ENCODE data around the gene VPS26C. TPM values are rescaled to one million over a fixed set of nuclear protein-coding genes. Genes with fewer than 3 reads are reported as not detected.

Gene VPS26C
- total and polyA plus RNA-seq, 2 of the 13 experiments (the other 11 are each of a cell fraction or from before 2014, with no cell fraction given), result 30.3 to 39.7 TPM

GRCh38 chr21:37257967-37258877 is 8.9 kb downstream of the VPS26C start (continued):
- TF ChIP-seq UBTF (CRISPR knock-in tag; IDR thresholded peaks at IDR 0.05), result peak; percentile 57
- peak; percentile 15; the same call in 1 of the 2 replicates for TF ChIP-seq NCOA2 (CRISPR knock-in tag; IDR thresholded peaks at IDR 0.05)
- peak; percentile 94 for TF ChIP-seq BORCS8-MEF2B (CRISPR knock-in tag; IDR thresholded peaks at IDR 0.05)
- peak; percentile 44; the same call in 1 of the 2 replicates for TF ChIP-seq KLF6 (CRISPR knock-in tag; IDR thresholded peaks at IDR 0.05)
- no peak for TF ChIP-seq ZNF775 (CRISPR knock-in tag; IDR thresholded peaks at IDR 0.05; ENCODE audit: borderline replicate concordance)
- TF ChIP-seq TEAD3 (CRISPR knock-in tag; optimal IDR thresholded peaks at IDR 0.05; ENCODE audit: borderline replicate concordance), result peak; percentile 42
- no peak for TF ChIP-seq CREBL2 (CRISPR knock-in tag; IDR thresholded peaks at IDR 0.05; ENCODE audit: borderline replicate concordance)
- TF ChIP-seq MYPOP (CRISPR knock-in tag; IDR thresholded peaks at IDR 0.05), result peak; percentile 81
- TF ChIP-seq FOXO4 (CRISPR knock-in tag; conservative IDR thresholded peaks at IDR 0.05), result 0 out of 2 replicates have a peak, but pooled peaks have one; percentile 38
- TF ChIP-seq NCOR1 (IDR thresholded peaks at IDR 0.05; ENCODE audit: borderline replicate concordance, low read length), result no peak
- no peak for TF ChIP-seq ZNF792 (CRISPR knock-in tag; IDR thresholded peaks at IDR 0.05)
- TF ChIP-seq HOXD1 (CRISPR knock-in tag; IDR thresholded peaks at IDR 0.05), result no peak
- TF ChIP-seq ZNF367 (CRISPR knock-in tag; IDR thresholded peaks at IDR 0.05; ENCODE audit: borderline replicate concordance), result peak; percentile 52; the same call in 1 of the 2 replicates
- TF ChIP-seq ZSCAN12 (CRISPR knock-in tag; IDR thresholded peaks at IDR 0.05), result 0 out of 2 replicates have a peak, but pooled peaks have one; percentile 22
- 0 out of 2 replicates have a peak, but pooled peaks have one; percentile 69 for TF ChIP-seq ZNF780A (CRISPR knock-in tag; IDR thresholded peaks at IDR 0.05)
- TF ChIP-seq MLXIP (CRISPR knock-in tag; IDR thresholded peaks at IDR 0.05; ENCODE audit: borderline replicate concordance), result 0 out of 2 replicates have a peak, but pooled peaks have one; percentile 30
- peak; percentile 78 for TF ChIP-seq DMAP1 (CRISPR knock-in tag; IDR thresholded peaks at IDR 0.05)
- 0 out of 2 replicates have a peak, but pooled peaks have one; percentile 47 for TF ChIP-seq ISX (CRISPR knock-in tag; conservative IDR thresholded peaks at IDR 0.05)
- TF ChIP-seq SRSF4 (IDR thresholded peaks at IDR 0.05; ENCODE audit: low read depth, low read length, poor library complexity, severe bottlenecking), result no peak
- peak; percentile 62; the same call in 1 of the 2 replicates for TF ChIP-seq JUNB (CRISPR knock-in tag; IDR thresholded peaks at IDR 0.05; ENCODE audit: borderline replicate concordance)
- peak; percentile 37 for TF ChIP-seq RBM39 (IDR thresholded peaks at IDR 0.05; ENCODE audit: low read depth, low read length, poor library complexity, severe bottlenecking)

Data from HepG2 (cell line).